Esophagus squamous epithelium (tissue), 4 donors: ENCODE results near the gene RIOX2.

Source experiments
- CTCF ChIP-seq, 6 experiments: fragments of 450-650 bp in 4 of 6; fragments of 200-600 bp in 2 of 6; sonication (generic) in 2 of 6; IDR thresholded peaks; one replicate each; pipeline ENCODE4 v1.5.1; 2016 to 2019; ENCODE audit warnings: antibody characterized with exemption in 6 of 6, mild to moderate bottlenecking in 4 of 6, moderate library complexity in 4 of 6
- POLR2A ChIP-seq, 4 donors: fragments of 450-650 bp; IDR thresholded peaks; one replicate each; pipeline ENCODE4 v1.6.1; 2017; ENCODE audit warnings: antibody characterized with exemption in 4 of 4, mild to moderate bottlenecking in 4 of 4, moderate library complexity in 3 of 4

- TF ChIP-seq CTCF (IDR thresholded peaks at IDR 0.05) (no peak), POLR2A (IDR thresholded peaks at IDR 0.05) (no peak)
Observed at GRCh38 chr3:98005438-98005837, 33.2 kb upstream of the RIOX2 start.
